ENCODE results near the gene IQGAP2.
"Not testable (repeated sequence)": the region's sequence is repeated elsewhere in the genome, so short reads cannot be mapped to it uniquely, and the experiment has no call there.

IQGAP2 gene

GRCh38 chr5:76545184-76545583 is 142.1 kb downstream of the IQGAP2 start:
- DNase-seq = no peak

GRCh38 chr5:76546497-76547102 is 143.5 kb downstream of the IQGAP2 start:
- DNase-seq = no peak

- peak; percentile 16 for DNase-seq
Observed at GRCh38 chr5:76547242-76547890, 144.3 kb downstream of the IQGAP2 start.

GRCh38 chr5:76547891-76548524 is 144.9 kb downstream of the IQGAP2 start:
- DNase-seq = no peak

GRCh38 chr5:76548525-76549229 is 145.6 kb downstream of the IQGAP2 start:
- no peak for DNase-seq

GRCh38 chr5:76550881-76551280 is 147.8 kb downstream of the IQGAP2 start:
- not testable (repeated sequence) for DNase-seq

- DNase-seq = no peak
Observed at GRCh38 chr5:76552546-76552945, 149.5 kb downstream of the IQGAP2 start.

- no peak for DNase-seq
Observed at GRCh38 chr5:76553251-76553650, 150.2 kb downstream of the IQGAP2 start.

- no peak for DNase-seq
Observed at GRCh38 chr5:76555114-76555513, 152.0 kb downstream of the IQGAP2 start.

- DNase-seq = no peak
Observed at GRCh38 chr5:76555717-76556116, 152.6 kb downstream of the IQGAP2 start.

- no peak for DNase-seq
Observed at GRCh38 chr5:76556511-76557221, 153.6 kb downstream of the IQGAP2 start.

GRCh38 chr5:76560952-76561891 is 158.1 kb downstream of the IQGAP2 start:
- DNase-seq = no peak

GRCh38 chr5:76561959-76562358 is 158.9 kb downstream of the IQGAP2 start:
- DNase-seq = no peak

- DNase-seq = no peak
Observed at GRCh38 chr5:76565009-76565408, 161.9 kb downstream of the IQGAP2 start.

- no peak for DNase-seq
Observed at GRCh38 chr5:76570153-76570552, 167.1 kb downstream of the IQGAP2 start.

- DNase-seq = no peak
Observed at GRCh38 chr5:76571559-76571958, 168.5 kb downstream of the IQGAP2 start.

- no peak for DNase-seq
Observed at GRCh38 chr5:76576450-76576849, 173.4 kb downstream of the IQGAP2 start.

GRCh38 chr5:76576996-76577395 is 173.9 kb downstream of the IQGAP2 start:
- DNase-seq = no peak

GRCh38 chr5:76579166-76579937 is 176.3 kb downstream of the IQGAP2 start:
- no peak for DNase-seq

GRCh38 chr5:76580981-76581380 is 177.9 kb downstream of the IQGAP2 start:
- no peak for DNase-seq
